Ovary (tissue), 3 donors: ENCODE data around the gene COPS8.

Experiments
- EP300 ChIP-seq: sonication (generic); formaldehyde crosslinking; IDR thresholded peaks from one replicate; pipeline ENCODE4 v1.6.1; 2017; ENCODE audit warnings: antibody characterized with exemption
- POLR2A ChIP-seq: fragments of 450-650 bp; IDR thresholded peaks from one replicate; pipeline ENCODE4 v1.6.1; 2017; ENCODE audit warnings: antibody characterized with exemption, mild to moderate bottlenecking, moderate library complexity
- TF ChIP-seq, protein P1 (sequence below), 3 donors: fragments of 450-650 bp in 2 of 3; fragments of 200-600 bp in 1 of 3; IDR thresholded peaks; one replicate each; pipeline versions ENCODE4 v1.5.1 to v1.8.0; 2016 to 2022; ENCODE audit warnings: antibody characterized with exemption in 3 of 3, mild to moderate bottlenecking in 1 of 3
- donor health status: DM: no; HTN: no; CAD: no.

DNA sequence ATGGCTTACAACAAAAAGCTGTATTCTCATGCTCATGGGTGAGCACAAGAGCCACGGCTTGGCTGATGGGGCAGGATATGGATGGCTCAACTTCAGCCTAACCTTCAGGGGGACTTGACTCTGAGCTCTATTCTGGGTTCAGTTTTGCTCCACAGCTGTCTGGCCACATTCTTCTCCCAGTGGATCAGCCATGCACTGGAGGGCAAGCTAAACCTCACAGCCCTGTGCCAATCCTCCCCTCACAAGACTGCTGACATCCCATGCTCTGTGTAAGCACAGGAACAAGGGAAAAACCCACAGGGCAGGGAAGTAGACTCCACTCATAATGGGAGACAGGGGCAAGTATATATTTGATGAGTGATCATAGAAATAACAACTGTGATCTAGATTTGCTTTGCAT lies 35.6 kb downstream of the COPS8 start:
- TF ChIP-seq POLR2A (no peak), EP300 (no peak)
- TF ChIP-seq, protein P1, sequence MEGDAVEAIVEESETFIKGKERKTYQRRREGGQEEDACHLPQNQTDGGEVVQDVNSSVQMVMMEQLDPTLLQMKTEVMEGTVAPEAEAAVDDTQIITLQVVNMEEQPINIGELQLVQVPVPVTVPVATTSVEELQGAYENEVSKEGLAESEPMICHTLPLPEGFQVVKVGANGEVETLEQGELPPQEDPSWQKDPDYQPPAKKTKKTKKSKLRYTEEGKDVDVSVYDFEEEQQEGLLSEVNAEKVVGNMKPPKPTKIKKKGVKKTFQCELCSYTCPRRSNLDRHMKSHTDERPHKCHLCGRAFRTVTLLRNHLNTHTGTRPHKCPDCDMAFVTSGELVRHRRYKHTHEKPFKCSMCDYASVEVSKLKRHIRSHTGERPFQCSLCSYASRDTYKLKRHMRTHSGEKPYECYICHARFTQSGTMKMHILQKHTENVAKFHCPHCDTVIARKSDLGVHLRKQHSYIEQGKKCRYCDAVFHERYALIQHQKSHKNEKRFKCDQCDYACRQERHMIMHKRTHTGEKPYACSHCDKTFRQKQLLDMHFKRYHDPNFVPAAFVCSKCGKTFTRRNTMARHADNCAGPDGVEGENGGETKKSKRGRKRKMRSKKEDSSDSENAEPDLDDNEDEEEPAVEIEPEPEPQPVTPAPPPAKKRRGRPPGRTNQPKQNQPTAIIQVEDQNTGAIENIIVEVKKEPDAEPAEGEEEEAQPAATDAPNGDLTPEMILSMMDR (IDR thresholded peaks at IDR 0.05) = no peak
